Measurements from ENCODE around the gene STUM.
"Not testable (repeated sequence)": the region's sequence is repeated elsewhere in the genome, so short reads cannot be mapped to it uniquely, and the experiment has no call there.

STUM gene

DNA sequence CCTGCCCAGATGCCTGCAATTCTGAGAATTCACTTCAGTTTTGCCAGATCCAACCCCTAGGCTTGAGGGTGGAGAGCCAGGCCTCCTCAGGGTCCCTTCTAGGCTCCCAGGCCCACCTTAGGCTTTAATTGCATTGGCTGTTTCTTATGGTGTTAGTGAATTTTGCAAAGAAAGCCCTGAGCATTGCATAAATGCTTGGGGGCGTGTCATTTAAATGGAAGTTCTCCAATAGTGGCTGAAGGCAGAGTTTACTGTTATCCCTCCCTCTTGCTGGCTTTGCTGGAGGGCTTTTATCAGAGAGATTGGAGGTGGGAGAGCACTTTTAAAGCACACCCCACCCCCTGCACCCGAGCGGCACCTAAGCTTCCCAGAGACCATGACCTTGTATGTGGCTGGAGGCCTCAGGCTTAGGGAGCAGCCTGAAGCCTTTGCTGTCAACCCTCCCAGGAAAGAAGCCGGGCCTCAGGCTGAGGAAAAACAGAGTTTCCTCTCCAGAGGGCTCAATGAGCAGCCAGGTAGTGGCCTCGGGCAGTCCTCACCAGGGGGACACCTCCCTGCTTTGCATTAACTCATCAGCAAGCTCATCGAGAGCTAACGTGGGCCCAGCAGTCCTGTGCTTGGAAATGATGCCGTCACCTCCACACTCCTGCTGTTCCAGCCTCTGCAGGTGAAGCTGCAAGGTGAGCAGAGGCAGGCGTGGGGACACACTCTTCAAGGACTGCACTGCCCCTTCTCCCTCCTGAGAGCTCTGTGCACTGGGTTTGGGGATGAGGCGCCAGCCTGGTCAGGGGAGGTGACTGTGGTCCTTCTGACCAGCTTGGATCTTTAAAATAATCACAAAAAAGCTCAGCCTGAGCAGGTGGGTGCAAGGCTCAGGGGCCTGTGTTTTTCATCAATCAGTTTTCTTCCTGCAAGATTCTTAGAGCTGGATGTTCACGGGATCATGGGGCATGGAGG lies 58.0 kb downstream of the STUM start:
- DNase-seq, result no peak

GRCh38 chr1:226607268-226607660 lies 58.7 kb downstream of the STUM start:
- DNase-seq, result no peak

- no peak for DNase-seq
Observed at GRCh38 chr1:226607821-226608220, 59.3 kb downstream of the STUM start.

DNA sequence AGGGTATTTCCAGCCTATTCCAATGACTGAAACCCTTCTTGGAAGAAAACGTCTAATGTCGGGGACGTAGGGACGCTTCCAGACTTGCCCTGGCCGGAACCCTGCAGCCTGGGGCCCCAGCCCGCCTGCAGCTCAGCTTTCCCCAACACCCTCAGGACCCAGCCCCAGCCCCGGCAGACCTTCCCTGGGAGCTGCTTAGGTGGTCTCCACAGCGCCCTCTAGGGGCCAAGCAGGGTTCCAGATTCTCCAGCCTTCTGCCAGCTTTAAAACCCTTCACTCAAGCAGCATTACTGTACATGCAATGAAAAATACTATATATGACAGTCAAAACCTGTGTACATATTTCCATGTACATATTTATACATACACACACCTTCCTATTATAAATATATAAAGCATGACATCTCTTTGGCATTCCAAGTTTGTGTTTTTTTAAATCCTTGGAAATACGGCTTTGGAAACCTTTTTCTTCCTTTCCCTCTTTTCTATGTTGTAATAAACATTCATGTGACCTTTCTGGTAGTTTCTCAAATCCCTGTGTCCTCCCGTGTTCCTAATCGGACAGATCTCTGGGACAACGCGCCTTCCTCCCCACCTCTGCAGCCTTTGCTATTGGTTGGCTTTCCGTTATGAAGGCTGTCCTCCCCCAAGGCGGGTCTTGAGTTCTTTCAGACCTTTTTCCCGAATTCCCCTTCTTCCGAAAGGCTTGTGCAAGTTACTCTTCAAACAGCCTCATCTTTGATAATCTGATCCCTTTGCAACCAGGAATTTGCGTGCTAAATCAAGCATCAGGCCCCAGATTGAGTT lies 60.3 kb downstream of the STUM start:
- DNase-seq, result peak; percentile 20

DNA sequence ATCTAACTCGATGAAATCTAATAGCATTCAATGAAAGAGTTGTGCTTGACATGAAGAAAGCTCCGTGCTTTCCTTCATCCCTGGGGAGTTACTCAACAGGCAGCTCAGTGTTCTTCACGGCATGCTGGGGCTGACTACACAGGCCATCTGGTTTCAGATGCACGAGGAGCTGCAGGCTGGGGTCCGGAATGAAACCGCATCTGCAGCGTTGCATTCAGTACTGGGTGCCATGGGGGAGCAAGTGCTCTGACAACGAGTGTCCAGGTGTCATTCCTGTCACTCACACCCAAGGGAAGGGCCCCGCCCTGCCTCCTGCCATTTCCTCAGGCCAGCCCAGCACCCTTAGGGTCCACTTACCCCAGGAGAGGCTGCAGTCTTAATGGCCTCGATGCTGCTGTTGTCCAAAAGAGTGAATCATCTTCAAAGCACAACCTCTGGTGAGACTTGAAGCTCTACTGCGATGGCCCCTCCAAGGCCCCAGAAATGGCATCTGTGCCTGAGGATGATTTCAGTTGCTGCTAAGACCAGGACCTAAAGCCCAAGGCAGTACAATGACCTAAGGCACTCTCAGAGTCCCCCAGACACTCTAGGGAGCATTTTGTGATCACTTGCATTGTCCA lies 61.4 kb downstream of the STUM start:
- DNase-seq, result peak; percentile 23

- DNase-seq, result no peak
Observed at GRCh38 chr1:226610671-226611070, 62.1 kb downstream of the STUM start.

GRCh38 chr1:226611301-226611700 lies 62.7 kb downstream of the STUM start:
- no peak for DNase-seq

GRCh38 chr1:226611980-226612379 lies 63.4 kb downstream of the STUM start:
- not testable (repeated sequence) for DNase-seq

DNA sequence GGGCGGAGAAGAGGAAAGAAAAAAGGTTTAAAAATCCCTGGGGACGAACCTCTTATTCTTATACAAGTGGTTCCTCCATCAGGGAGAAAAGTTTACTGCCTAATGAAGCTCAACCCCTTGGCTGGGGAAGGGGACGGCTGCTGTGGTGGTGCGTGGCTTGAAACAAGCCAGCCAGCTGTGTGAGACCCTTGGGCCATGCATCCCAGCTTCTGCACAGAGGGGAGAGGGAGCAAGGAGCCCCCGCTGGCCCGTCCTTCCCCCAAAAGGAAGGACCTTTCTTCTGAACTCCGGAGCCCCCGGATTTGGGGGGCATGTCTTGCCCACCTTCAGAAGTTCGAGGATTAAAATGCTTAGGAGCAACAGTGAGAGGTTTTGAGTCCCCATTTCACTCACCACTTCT lies 67.3 kb downstream of the STUM start:
- no peak for DNase-seq

GRCh38 chr1:226616636-226617035 lies 68.1 kb downstream of the STUM start:
- no peak for DNase-seq

- DNase-seq, result no peak
Observed at GRCh38 chr1:226617109-226617508, 68.5 kb downstream of the STUM start.

- not testable (repeated sequence) for DNase-seq
Observed at GRCh38 chr1:226617719-226618118, 69.2 kb downstream of the STUM start.

- DNase-seq, result no peak
Observed at GRCh38 chr1:226618380-226618779, 69.8 kb downstream of the STUM start.

- no peak for DNase-seq
Observed at GRCh38 chr1:226619031-226619430, 70.5 kb downstream of the STUM start.

- DNase-seq, result no peak
Observed at GRCh38 chr1:226622012-226622411, 73.4 kb downstream of the STUM start.

GRCh38 chr1:226624526-226624925 lies 76.0 kb downstream of the STUM start:
- DNase-seq, result no peak

GRCh38 chr1:226625326-226625725 lies 76.8 kb downstream of the STUM start:
- no peak for DNase-seq

- no peak for DNase-seq
Observed at GRCh38 chr1:226625832-226626576, 77.4 kb downstream of the STUM start.

GRCh38 chr1:226626577-226626956 lies 78.0 kb downstream of the STUM start:
- peak; percentile 27 for DNase-seq

- DNase-seq, result no peak
Observed at GRCh38 chr1:226627050-226627755, 78.6 kb downstream of the STUM start.

GRCh38 chr1:226627924-226628611 lies 79.5 kb downstream of the STUM start:
- DNase-seq, result no peak
